Ureter (tissue), 1 donor: ENCODE results near the gene SLC8A2. TPM values are rescaled to one million over a fixed set of nuclear protein-coding genes. Genes with fewer than 3 reads are reported as not detected.
"Not testable (repeated sequence)": the region's sequence is repeated elsewhere in the genome, so short reads cannot be mapped to it uniquely, and the experiment has no call there.

Source experiments
- DNase-seq: peaks from one replicate; pipeline ENCODE4 v3.0.0-alpha.2; 2020; ENCODE audit warnings: low spot score
- total RNA-seq: library from RNA; stranded (reverse); gene quantifications from one replicate; pipeline ENCODE4 v1.2.4, GENCODE V29; 2023
- donor health status: DM: yes; HTN: yes; CAD: no.

Gene SLC8A2
- total RNA-seq, 1 donor from 2014 or later, result 2.7 TPM

DNA sequence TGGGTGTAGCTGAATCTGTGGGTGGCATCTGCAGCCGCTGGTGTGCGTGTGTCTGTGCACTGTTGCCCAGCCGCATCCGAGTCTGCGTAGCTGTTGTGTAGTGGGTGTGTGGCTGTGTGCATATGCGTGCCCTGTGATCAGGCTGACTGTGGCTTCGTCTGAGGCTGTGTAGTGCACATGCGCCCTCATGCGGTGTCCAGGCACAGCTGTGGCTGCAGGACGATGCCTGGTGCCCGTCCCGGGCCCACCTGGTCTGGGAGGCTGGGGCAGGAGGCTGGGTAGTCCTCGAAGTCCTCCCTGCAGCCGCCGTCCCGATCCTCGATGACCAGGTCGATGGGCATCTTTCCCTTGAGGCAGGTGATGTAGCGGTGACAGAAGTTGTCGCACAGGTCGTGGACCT lies 57.2 kb downstream of the SLC8A2 start:
- no peak for DNase-seq

- no peak for DNase-seq
Measured at GRCh38 chr19:47413941-47414340, 57.8 kb downstream of the SLC8A2 start.

- DNase-seq, result not testable (repeated sequence)
Measured at GRCh38 chr19:47411696-47412095, 60.0 kb downstream of the SLC8A2 start.

GRCh38 chr19:47411101-47411500 lies 60.6 kb downstream of the SLC8A2 start:
- no peak for DNase-seq

DNA sequence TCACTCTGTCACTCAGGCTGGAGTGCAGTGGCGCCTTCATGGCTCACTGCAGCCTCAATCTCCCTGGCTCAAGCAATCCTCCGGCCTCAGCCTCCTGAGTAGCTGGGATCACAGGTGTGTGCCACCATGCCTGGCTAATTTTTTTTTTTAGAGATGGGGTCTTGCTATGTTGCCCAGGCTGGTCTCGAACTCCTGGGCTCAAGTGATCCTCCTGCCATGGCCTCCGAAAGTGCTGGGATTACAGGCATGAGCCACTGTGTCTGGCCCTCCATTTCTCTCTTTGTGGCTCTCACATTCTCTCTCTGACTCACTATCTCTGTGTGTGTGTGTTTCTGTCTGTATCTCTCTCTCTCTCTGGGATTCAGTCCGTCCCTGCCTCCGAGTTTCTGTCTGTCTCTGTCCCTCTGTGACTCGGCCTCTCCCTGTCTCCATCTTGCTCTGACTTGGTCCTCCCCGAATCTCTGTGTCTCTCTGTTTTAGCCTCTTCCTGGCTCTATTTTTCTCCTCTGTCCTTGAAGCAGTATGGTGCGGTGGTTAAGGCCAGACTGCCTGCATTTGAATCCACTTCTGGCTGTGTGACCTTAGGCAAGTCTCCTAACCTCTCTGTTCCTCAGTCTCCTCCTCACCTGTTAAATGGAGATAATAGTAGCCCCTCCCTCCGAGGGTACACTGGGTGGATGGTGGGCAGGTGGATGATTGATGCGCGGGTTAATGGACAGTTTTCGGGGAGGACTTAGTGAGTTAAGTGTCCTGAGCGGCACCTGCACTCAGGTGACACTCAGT lies 63.3 kb downstream of the SLC8A2 start:
- DNase-seq, result no peak

DNA sequence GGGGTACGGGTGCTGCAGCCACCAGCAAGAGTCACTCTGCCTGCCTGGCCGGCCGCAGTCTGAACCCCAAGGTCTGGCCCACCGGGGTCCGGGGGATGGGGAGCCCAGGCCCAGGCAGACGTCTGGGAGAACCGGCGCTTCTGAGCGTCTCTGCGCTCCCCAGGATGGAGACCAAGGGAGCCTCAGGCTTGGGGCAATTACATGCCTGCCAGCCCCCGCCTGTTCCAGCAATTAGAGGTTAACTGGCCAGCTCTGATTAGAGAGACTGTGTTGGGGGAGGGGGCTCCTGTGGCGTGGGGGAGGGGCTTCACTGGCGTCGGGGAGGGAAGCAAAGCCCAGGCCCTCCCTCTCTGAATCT lies 64.3 kb downstream of the SLC8A2 start:
- DNase-seq, result no peak

- no peak for DNase-seq
Measured at GRCh38 chr19:47406711-47407416, 64.8 kb downstream of the SLC8A2 start.

DNA sequence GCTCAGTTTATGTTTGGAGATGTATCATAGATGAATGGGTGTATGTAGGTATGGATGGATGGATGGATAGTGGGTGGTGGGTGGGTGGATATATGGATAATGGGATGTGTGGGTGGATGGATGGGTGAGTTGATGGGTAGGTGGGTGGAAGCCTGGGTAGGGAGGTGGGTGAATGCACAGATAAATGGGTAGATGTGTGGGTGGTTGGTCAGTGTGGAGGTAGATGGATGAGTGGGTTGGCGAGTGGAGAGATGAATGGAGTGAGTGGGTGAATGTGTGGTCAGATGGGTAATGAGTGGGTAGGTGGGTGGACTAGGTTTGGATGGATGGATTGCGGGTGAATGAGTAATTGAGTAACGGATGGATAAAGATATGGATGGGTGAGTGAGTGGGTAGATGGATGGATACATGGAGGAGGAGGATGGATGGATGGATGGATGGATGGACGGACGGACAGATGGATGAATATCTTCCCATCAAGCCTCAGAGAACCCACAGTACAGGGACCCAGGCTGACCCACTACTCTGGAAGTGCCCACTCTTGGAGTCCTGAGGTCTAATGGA lies 65.8 kb downstream of the SLC8A2 start:
- DNase-seq, result no peak

- no peak for DNase-seq
Measured at GRCh38 chr19:47405197-47405550, 66.5 kb downstream of the SLC8A2 start.

- DNase-seq, result no peak
Measured at GRCh38 chr19:47404334-47405196, 67.1 kb downstream of the SLC8A2 start.

DNA sequence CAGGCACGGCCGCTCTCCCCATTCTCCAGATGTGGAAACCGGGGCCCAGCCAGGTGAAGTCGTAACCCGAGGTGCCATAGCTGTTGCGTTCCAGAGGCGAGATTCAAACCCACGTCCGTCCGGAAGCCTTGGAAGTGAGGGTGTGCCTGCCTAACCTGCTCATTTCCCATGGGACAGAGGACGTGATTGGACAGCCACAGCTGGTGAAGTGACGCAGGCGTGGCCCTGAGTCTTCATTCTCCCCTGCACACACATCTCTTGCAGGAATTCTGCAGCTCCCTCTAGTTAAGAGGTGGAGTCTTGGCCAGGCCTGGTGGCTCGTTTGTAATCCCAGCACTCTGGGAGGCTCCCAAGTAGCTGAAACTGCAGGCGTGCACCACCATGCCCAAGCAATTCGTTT lies 69.2 kb downstream of the SLC8A2 start:
- no peak for DNase-seq

- no peak for DNase-seq
Measured at GRCh38 chr19:47398707-47399597, 72.7 kb downstream of the SLC8A2 start.

DNA sequence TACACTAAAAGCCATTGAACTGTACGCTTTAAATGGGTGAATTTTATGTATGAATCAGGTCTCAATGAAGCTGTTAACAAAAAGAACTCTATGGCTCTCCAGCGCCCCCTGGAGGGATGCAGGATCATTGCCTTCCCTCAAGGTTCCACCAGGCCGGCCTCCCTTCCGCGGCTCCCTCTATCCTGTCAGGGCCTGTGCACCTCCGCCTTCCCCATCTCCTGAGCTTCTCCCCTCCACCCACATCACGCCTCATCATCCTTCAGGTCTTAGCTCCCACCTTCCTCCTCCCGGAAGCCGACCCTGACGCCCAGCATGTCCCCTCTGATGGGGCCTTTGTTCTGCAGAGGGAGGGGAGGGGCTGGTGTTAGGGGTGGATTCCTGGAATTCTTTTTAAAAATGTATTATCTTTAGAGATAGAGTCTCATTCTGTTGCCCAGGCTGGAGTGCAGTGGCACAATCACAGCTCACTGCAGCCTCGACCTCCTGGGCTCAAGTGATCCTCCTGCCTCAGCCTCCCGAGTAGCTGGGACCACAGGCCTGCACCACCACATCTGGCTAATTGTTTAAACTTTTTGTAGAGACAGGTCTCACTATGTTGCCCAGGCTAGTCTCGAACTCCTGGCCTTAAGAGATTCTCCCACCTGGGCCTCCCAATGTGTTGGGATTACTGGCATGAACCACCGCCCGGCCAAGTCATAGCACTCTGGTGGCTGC lies 80.0 kb downstream of the SLC8A2 start:
- DNase-seq, result peak; percentile 77

DNA sequence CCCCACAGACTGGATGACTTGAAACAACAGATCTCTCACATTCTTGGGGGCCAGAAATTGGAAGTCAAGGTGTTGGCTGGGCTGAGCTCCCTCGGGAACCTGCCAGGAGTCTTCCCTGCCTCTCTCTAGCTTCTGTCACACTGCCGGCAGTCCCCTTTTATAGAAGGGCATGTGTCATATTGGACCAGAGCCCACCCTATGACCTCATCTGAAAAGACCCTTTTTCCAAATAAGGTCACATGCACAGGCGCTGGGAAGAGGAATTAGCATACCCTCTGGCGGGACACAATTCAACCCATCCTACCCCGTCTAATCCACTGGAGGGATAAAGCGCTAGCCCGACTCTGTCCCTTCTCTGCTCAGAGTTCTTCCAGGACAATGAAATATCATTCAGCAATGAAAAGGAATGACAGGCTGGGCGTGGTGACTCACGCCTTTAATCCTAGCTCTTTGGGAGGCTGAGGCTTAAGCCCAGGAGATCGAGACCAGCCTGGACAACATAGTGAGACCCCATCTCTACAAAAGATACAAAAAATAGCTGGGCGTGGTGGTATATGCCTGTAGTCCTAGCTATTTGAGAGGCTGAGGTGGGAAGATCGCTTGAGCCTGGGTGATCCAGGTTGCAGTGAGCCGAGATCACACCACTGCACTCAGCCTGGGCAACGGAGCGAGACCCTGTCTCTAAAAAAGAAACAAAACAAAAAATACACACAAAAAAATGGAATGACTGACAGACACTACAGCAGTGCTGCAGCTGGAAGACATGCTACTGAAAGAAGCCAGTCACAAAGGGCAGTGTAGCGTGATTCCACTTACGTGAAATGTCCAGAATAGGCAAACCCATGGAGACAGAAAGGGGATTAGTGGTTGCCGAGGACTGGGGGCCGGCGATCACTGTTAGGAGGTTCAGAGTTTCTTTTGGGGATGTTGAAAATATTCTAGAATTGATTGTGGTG lies 80.9 kb downstream of the SLC8A2 start:
- no peak for DNase-seq

- DNase-seq, result no peak
Measured at GRCh38 chr19:47389150-47389556, 82.5 kb downstream of the SLC8A2 start.

- DNase-seq, result not testable (repeated sequence)
Measured at GRCh38 chr19:47388721-47389120, 83.0 kb downstream of the SLC8A2 start.

GRCh38 chr19:47387623-47388022 lies 84.1 kb downstream of the SLC8A2 start:
- DNase-seq, result not testable (repeated sequence)

DNA sequence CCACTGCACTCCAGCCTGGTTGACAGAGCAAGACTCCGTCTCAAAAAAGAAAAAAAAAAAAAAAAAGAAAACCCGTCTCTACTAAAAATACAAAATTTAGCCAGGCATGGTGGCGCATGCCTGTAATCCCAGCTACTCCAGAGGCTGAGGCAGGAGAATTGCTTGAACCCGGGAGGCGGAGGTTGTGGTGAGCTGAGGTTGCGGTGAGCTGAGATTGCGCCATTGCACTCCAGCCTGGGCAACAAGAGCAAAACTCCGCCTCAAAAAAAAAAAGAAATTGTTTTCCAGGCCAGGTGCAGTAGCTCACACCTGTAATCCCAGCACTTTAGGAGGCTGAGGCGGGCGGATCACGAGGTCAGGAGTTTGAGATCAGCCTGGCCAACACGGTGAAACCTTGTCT lies 85.1 kb downstream of the SLC8A2 start:
- not testable (repeated sequence) for DNase-seq

GRCh38 chr19:47384533-47384932 lies 87.2 kb downstream of the SLC8A2 start:
- DNase-seq, result not testable (repeated sequence)
